ENCODE results near the gene FAM156B.
"Not testable (repeated sequence)": the region's sequence is repeated elsewhere in the genome, so short reads cannot be mapped to it uniquely, and the experiment has no call there.

FAM156B gene

GRCh38 chrX:52896855-52897709 is at the start of gene FAM156B:
FAM156B (plus strand) TSS chrX:52897330; CDS start chrX:52907226, 9,896 bp downstream.
- not testable (repeated sequence) for DNase-seq

- DNase-seq: no peak
Measured at GRCh38 chrX:52852110-52852860, 44.8 kb upstream of the FAM156B start.

- not testable (repeated sequence) for DNase-seq
Measured at GRCh38 chrX:52856991-52857525, 40.1 kb upstream of the FAM156B start.

GRCh38 chrX:52865343-52865998 is 31.7 kb upstream of the FAM156B start:
- no peak for DNase-seq

GRCh38 chrX:52867610-52868348 is 29.4 kb upstream of the FAM156B start, which contains the start of gene XAGE3:
XAGE3 (minus strand) TSS chrX:52868083; CDS start chrX:52867133, 950 bp downstream.
- DNase-seq: no peak

GRCh38 chrX:52870046-52870445 is 27.1 kb upstream of the FAM156B start:
- DNase-seq: no peak

GRCh38 chrX:52873825-52874224 is 23.3 kb upstream of the FAM156B start:
- DNase-seq: not testable (repeated sequence)

GRCh38 chrX:52874661-52875060 is 22.5 kb upstream of the FAM156B start:
- DNase-seq: no peak

- not testable (repeated sequence) for DNase-seq
Measured at GRCh38 chrX:52875436-52875835, 21.7 kb upstream of the FAM156B start.

- not testable (repeated sequence) for DNase-seq
Measured at GRCh38 chrX:52876386-52876785, 20.7 kb upstream of the FAM156B start.

GRCh38 chrX:52887459-52887858 is 9.7 kb upstream of the FAM156B start:
- not testable (repeated sequence) for DNase-seq

GRCh38 chrX:52888090-52888489 is 9.0 kb upstream of the FAM156B start:
- not testable (repeated sequence) for DNase-seq

- DNase-seq: not testable (repeated sequence)
Measured at GRCh38 chrX:52896438-52896837, 692 bp upstream of the FAM156B start.

GRCh38 chrX:52905531-52905930 is 8.4 kb downstream of the FAM156B start:
- not testable (repeated sequence) for DNase-seq

GRCh38 chrX:52906072-52906471 is 8.9 kb downstream of the FAM156B start:
- DNase-seq: not testable (repeated sequence)

- not testable (repeated sequence) for DNase-seq
Measured at GRCh38 chrX:52907137-52907536, 10.0 kb downstream of the FAM156B start.

- not testable (repeated sequence) for DNase-seq
Measured at GRCh38 chrX:52907900-52908299, 10.8 kb downstream of the FAM156B start.

- not testable (repeated sequence) for DNase-seq
Measured at GRCh38 chrX:52909313-52909969, 12.3 kb downstream of the FAM156B start.

- not testable (repeated sequence) for DNase-seq
Measured at GRCh38 chrX:52913681-52914080, 16.6 kb downstream of the FAM156B start.

- not testable (repeated sequence) for DNase-seq
Measured at GRCh38 chrX:52914704-52915103, 17.6 kb downstream of the FAM156B start.

- DNase-seq: no peak
Measured at GRCh38 chrX:52923781-52924241, 26.7 kb downstream of the FAM156B start.

Measured in CD4-positive, alpha-beta T cell treated with Interleukin-17A for 1 hour (primary cell).